ENCODE results near the gene C5orf15.
"Not testable (repeated sequence)": the region's sequence is repeated elsewhere in the genome, so short reads cannot be mapped to it uniquely, and the experiment has no call there.

The C5orf15 gene

GRCh38 chr5:133993185-133993936, 24.9 kb upstream of the C5orf15 start:
- no peak for DNase-seq

GRCh38 chr5:133992429-133993155, 24.2 kb upstream of the C5orf15 start:
- no peak for DNase-seq

- DNase-seq, result no peak
Measured at GRCh38 chr5:133991171-133991910, 22.9 kb upstream of the C5orf15 start.

GRCh38 chr5:133990396-133990795, 22.0 kb upstream of the C5orf15 start:
- no peak for DNase-seq

- no peak for DNase-seq
Measured at GRCh38 chr5:133985540-133986180, 17.2 kb upstream of the C5orf15 start.

- no peak for DNase-seq
Measured at GRCh38 chr5:133983674-133984073, 15.2 kb upstream of the C5orf15 start.

- DNase-seq, result no peak
Measured at GRCh38 chr5:133981714-133982113, 13.3 kb upstream of the C5orf15 start.

- DNase-seq, result no peak
Measured at GRCh38 chr5:133980652-133981051, 12.2 kb upstream of the C5orf15 start.

GRCh38 chr5:133978943-133979342, 10.5 kb upstream of the C5orf15 start:
- DNase-seq, result no peak

- peak; percentile 63 to 67 for DNase-seq
Measured at GRCh38 chr5:133977858-133978257, 9.4 kb upstream of the C5orf15 start.

- DNase-seq, result peak; percentile 70 to 75
Measured at GRCh38 chr5:133977161-133977787, 8.8 kb upstream of the C5orf15 start.

GRCh38 chr5:133975546-133975945, 7.1 kb upstream of the C5orf15 start:
- DNase-seq, result not testable (repeated sequence)

- no peak for DNase-seq
Measured at GRCh38 chr5:133974142-133974541, 5.7 kb upstream of the C5orf15 start.

GRCh38 chr5:133970325-133970909, 2.0 kb upstream of the C5orf15 start:
- DNase-seq, result peak; percentile 20 to 30

- no peak for DNase-seq
Measured at GRCh38 chr5:133969654-133970324, 1.4 kb upstream of the C5orf15 start.

GRCh38 chr5:133967698-133968203, 674 bp downstream of the C5orf15 start:
- peak; percentile 84 to 88 for DNase-seq

GRCh38 chr5:133967124-133967523, 1.3 kb downstream of the C5orf15 start:
- DNase-seq, result no peak

GRCh38 chr5:133966090-133966489, 2.3 kb downstream of the C5orf15 start:
- DNase-seq, result no peak

GRCh38 chr5:133963493-133964128, 4.8 kb downstream of the C5orf15 start:
- no peak for DNase-seq

- peak in 1 of 2 donors; percentile 20 for DNase-seq
Measured at GRCh38 chr5:133962801-133963476, 5.5 kb downstream of the C5orf15 start.
